Keratinocyte (primary cell): ENCODE measurements around the gene DNAJC19. TPM values are rescaled to one million over a fixed set of nuclear protein-coding genes. Genes with fewer than 3 reads are reported as not detected.

Experiments
- DNase-seq: peaks from one replicate; pipeline ENCODE4 v3.0.0-alpha.2; 2011; ENCODE audit warnings: low read depth, missing footprints, low spot score
- FAIRE-seq: peaks from 2 replicates; lab custom pipeline; 2011; peaks lifted over from hg19 to GRCh38; lab: Jason Lieb, UNC
- H2AFZ ChIP-seq: 2 replicates; pipeline ENCODE4 v1.6.0; 2012; ENCODE audit warnings: low read length, control low read depth, inconsistent platforms; ENCODE audit not compliant: control insufficient read depth
- H3K27ac ChIP-seq: 2 replicates; pipeline ENCODE4 v1.5.1; 2011; ENCODE audit warnings: low read length; ENCODE audit not compliant: control insufficient read depth, insufficient read depth
- H3K27me3 ChIP-seq: 3 replicates; pipeline ENCODE4 v1.6.0; 2011; ENCODE audit warnings: low read length; ENCODE audit not compliant: control insufficient read depth, insufficient read depth; ENCODE audit errors: extremely low read depth
- H3K36me3 ChIP-seq, 2 experiments: 2 replicates in 1 of 2; 3 replicates in 1 of 2; pipeline ENCODE4 v1.5.1; 2011; ENCODE audit warnings: low read length in 2 of 2, mild to moderate bottlenecking in 1 of 2; ENCODE audit not compliant: control insufficient read depth in 2 of 2, insufficient read depth in 2 of 2; ENCODE audit errors: extremely low read depth in 1 of 2
- H3K4me1 ChIP-seq: 3 replicates; pipeline ENCODE4 v1.5.1; 2011; ENCODE audit warnings: low read length; ENCODE audit not compliant: control insufficient read depth, insufficient read depth; ENCODE audit errors: extremely low read depth
- H3K4me2 ChIP-seq: 3 replicates; pipeline ENCODE4 v1.6.0; 2011; ENCODE audit warnings: low read depth, low read length; ENCODE audit not compliant: control insufficient read depth, insufficient read depth; ENCODE audit errors: extremely low read depth
- H3K4me3 ChIP-seq, 3 experiments: fragments of 200-600 bp in 1 of 3; sonication (generic) in 1 of 3; 2 replicates in 2 of 3; 3 replicates in 1 of 3; pipeline ENCODE4 v1.5.1; 2011 to 2016; ENCODE audit warnings: low read length in 3 of 3, mild to moderate bottlenecking in 3 of 3, control low read depth in 2 of 3, inconsistent platforms in 1 of 3, low read depth in 1 of 3, mixed read lengths in 1 of 3, mixed run types in 1 of 3, moderate library complexity in 1 of 3; ENCODE audit not compliant: control insufficient read depth in 2 of 3, insufficient read depth in 2 of 3; ENCODE audit errors: extremely low read depth in 1 of 3
- H3K79me2 ChIP-seq: 2 replicates; pipeline ENCODE4 v1.6.0; 2012; ENCODE audit warnings: low read length; ENCODE audit not compliant: control insufficient read depth, insufficient read depth
- H3K9ac ChIP-seq: 3 replicates; pipeline ENCODE4 v1.6.0; 2011; ENCODE audit warnings: low read length; ENCODE audit not compliant: control insufficient read depth, insufficient read depth; ENCODE audit errors: extremely low read depth
- H3K9me1 ChIP-seq: 3 replicates; pipeline ENCODE4 v1.6.0; 2011; ENCODE audit warnings: low read length; ENCODE audit not compliant: control insufficient read depth, insufficient read depth; ENCODE audit errors: extremely low read depth
- H3K9me3 ChIP-seq: 2 replicates; pipeline ENCODE4 v1.5.1; 2012; ENCODE audit warnings: low read depth, low read length; ENCODE audit not compliant: control insufficient read depth
- H4K20me1 ChIP-seq: 3 replicates; pipeline ENCODE4 v1.6.0; 2011; ENCODE audit warnings: low read length; ENCODE audit not compliant: control insufficient read depth, insufficient read depth; ENCODE audit errors: extremely low read depth
- CTCF ChIP-seq, 3 experiments: IDR thresholded peaks in 1 of 3; conservative IDR thresholded peaks in 1 of 3; optimal IDR thresholded peaks in 1 of 3; 2 replicates in 2 of 3; 3 replicates in 1 of 3; pipeline versions ENCODE3 to v1.5.1; 2011; ENCODE audit warnings: low read length in 3 of 3, mild to moderate bottlenecking in 3 of 3, moderate library complexity in 2 of 3, control low read depth in 1 of 3, inconsistent platforms in 1 of 3; ENCODE audit not compliant: insufficient read depth in 2 of 3; ENCODE audit errors: extremely low read depth in 1 of 3
- EZH2 ChIP-seq: IDR thresholded peaks from one replicate; pipeline ENCODE4 v1.6.1; 2012; ENCODE audit warnings: inconsistent platforms, mild to moderate bottlenecking, low read length, moderate library complexity
- dilution Hi-C: fragments of 300-500 bp; cut with MboI; formaldehyde crosslinking; loops from one replicate; pipeline ENCODE4 v1.7.0; 2020; ENCODE audit warnings: low sequenced_read_pairs; ENCODE audit not compliant: extremely low pct_ligation_motif_present
- polyA plus RNA-seq, 5 experiments: library from polyadenylated mRNA; depleted of rRNA in 3 of 5; stranded (reverse) in 3 of 5; stranded (forward) in 1 of 5; unstranded in 1 of 5; fragments of >200 nt; gene quantifications; 1 replicate in 1 of 5; 2 replicates in 3 of 5; 3 replicates in 1 of 5; pipeline versions ENCODE4 v1.2.1 to v1.2.3, GENCODE V29; 2011 to 2012; ENCODE audit warnings: missing spikeins in 2 of 5, low read depth in 1 of 5, low replicate concordance in 1 of 5

Gene DNAJC19
- polyA plus RNA-seq, 1 donor (not counting 4 experiments of a cell fraction or from before 2014, with no cell fraction given), result 40.6 TPM

GRCh38 chr3:180974286-180974685, 15.2 kb downstream of the DNAJC19 start:
- dilution Hi-C loops, result no loop called here
- H3K36me3 ChIP-seq, result peaks cover 5 to 10% of the 10 kb centered on the region in 2 experiments

GRCh38 chr3:180973543-180973942, 16.0 kb downstream of the DNAJC19 start:
- Histone ChIP-seq H4K20me1 (no peaks in the 10 kb centered on the region), H3K79me2 (peaks cover 1% of the 10 kb centered on the region), H3K36me3 (peaks cover 5 to 8% of the 10 kb centered on the region in 2 experiments), H2AFZ (no peak overlapping the region), H3K4me2 (no peak overlapping the region), H3K27me3 (no peaks in the 10 kb centered on the region), H3K9me1 (no peaks in the 10 kb centered on the region), H3K9me3 (no peaks in the 10 kb centered on the region), H3K9ac (no peak overlapping the region), H3K4me3 (no peak overlapping the region), H3K27ac (no peak overlapping the region), H3K4me1 (no peaks in the 10 kb centered on the region)
- dilution Hi-C loops, result no loop called here
- no peak for FAIRE-seq
- no peak for DNase-seq
- TF ChIP-seq EZH2, result no peak
- TF ChIP-seq CTCF (optimal IDR thresholded peaks at IDR 0.05 in 1 of 3, IDR thresholded peaks at IDR 0.05 in 1 of 3, conservative IDR thresholded peaks at IDR 0.05 in 1 of 3; ENCODE audit: extremely low read depth in 1 of 3, insufficient read depth in 2 of 3, low read length in 3 of 3), result no peak

More at GRCh38 chr3:180974286-180974685, 15.2 kb downstream of the DNAJC19 start:
- DNase-seq (no peak), FAIRE-seq (no peak)
- H2AFZ ChIP-seq, result no peak overlapping the region
- H3K9ac ChIP-seq, result no peak overlapping the region
- no peak overlapping the region for H3K4me3 ChIP-seq
- H3K4me1 ChIP-seq, result no peaks in the 10 kb centered on the region
- H3K27me3 ChIP-seq, result no peaks in the 10 kb centered on the region
- peaks cover 1% of the 10 kb centered on the region for H3K79me2 ChIP-seq
- TF ChIP-seq EZH2, result no peak
- TF ChIP-seq CTCF (optimal IDR thresholded peaks at IDR 0.05 in 1 of 3, IDR thresholded peaks at IDR 0.05 in 1 of 3, conservative IDR thresholded peaks at IDR 0.05 in 1 of 3; ENCODE audit: extremely low read depth in 1 of 3, insufficient read depth in 2 of 3, low read length in 3 of 3), result no peak
- no peaks in the 10 kb centered on the region for H3K9me1 ChIP-seq
- no peaks in the 10 kb centered on the region for H3K9me3 ChIP-seq
- no peak overlapping the region for H3K4me2 ChIP-seq
- H3K27ac ChIP-seq, result no peak overlapping the region
- no peaks in the 10 kb centered on the region for H4K20me1 ChIP-seq
